GM18867 (cell line): Measurements from ENCODE around the gene POU2AF2.
"Not testable (repeated sequence)": the region's sequence is repeated elsewhere in the genome, so short reads cannot be mapped to it uniquely, and the experiment has no call there.

ENCODE experiments used
- ATAC-seq: cut with Tn5 transposase; IDR thresholded peaks from one replicate; pipeline ENCODE4 v1.9.1; 2021; ENCODE audit warnings: mild to moderate bottlenecking, moderate library complexity; ENCODE audit not compliant: unreplicated experiment

Gene POU2AF2

DNA sequence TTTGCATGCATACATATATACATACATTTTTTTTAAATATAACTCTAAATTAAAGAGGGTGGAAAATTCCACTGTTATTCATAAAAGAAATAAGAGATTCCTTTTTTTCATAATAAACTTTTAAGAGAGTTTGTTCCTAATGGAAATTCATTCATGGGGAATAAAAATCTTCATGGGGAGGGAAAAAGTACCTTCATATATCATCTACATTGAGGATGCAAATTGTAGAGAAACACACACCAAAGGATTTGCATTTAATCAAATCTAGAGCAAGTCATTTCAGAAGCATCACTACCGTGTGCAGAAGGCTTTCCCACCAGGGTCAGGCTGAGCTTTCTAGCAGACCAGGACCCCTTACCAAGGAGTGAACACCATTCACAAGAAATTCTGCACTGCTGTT lies at the start of gene POU2AF2:
POU2AF2 (plus strand) TSS at position 301 of the 400 bp plus-strand sequence. CDS start 129 bp downstream, outside the sequence.
- no peak for ATAC-seq

- no peak for ATAC-seq
These were observed 45.5 kb upstream of the POU2AF2 start for GRCh38 chr11:111200010-111200534.

DNA sequence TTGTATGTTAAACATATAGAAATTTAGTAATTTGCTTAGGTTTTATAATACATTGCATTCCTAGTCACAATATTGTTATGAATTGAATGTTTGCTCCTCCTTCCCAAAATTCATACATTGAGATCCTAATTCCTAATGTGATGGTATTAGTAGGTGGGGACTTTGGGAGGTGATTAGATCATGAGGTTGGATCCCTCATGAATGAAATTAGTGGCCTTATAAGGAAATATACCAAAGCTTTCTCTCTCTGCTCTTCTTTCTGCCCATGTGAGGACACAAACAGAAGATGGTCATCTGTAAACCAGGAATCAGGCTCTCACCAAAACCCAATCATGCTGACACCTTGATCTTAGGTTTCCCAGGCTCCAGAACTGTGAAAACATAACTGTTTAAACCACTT lies 41.3 kb upstream of the POU2AF2 start:
- ATAC-seq = no peak

GRCh38 chr11:111205632-111206385 lies 39.7 kb upstream of the POU2AF2 start:
- ATAC-seq = no peak

GRCh38 chr11:111206472-111206871 lies 39.1 kb upstream of the POU2AF2 start:
- no peak for ATAC-seq

GRCh38 chr11:111207213-111207612 lies 38.3 kb upstream of the POU2AF2 start:
- ATAC-seq = no peak

GRCh38 chr11:111209543-111210355 lies 35.8 kb upstream of the POU2AF2 start:
- ATAC-seq = no peak

- ATAC-seq = no peak
These were observed 32.3 kb upstream of the POU2AF2 start for GRCh38 chr11:111213256-111213655.

DNA sequence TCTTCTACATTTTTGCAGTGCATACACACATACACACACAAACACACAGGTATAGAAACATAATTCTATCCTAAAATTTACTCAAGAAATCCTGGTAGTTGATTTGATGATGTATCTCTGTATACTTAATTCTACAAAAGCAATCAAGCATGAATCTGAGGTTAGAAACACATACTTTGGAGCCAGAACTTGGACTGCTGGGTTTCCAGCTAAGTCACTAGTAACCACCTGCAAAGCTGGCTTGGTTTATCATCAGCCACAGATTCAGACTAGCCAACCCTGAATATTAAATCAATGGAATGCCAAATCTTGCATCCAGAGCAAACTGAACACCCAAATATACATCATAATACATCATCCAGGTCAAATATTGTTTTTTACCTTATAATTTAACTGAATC lies 24.8 kb upstream of the POU2AF2 start:
- ATAC-seq = no peak

DNA sequence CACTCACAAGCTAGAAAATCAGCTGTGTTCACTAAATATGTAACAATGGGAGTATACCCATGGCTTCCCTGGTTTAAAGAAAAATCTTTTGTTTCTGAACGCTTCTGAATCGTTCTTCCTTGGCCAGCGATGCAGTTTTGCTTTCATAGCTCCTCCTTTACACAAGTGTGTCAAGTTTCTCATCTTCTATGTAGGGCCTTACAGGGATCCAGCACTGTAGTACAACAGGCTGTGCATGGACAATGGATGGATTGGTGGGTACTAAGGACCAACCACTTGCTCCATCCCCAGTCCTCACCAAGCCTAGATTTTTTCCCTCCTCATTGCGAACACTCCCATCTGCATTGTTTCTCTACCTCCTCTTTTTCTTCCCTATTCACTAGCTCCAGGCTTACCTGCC lies 24.3 kb upstream of the POU2AF2 start:
- no peak for ATAC-seq

GRCh38 chr11:111221936-111222335 lies 23.6 kb upstream of the POU2AF2 start:
- not testable (repeated sequence) for ATAC-seq

GRCh38 chr11:111222821-111223455 lies 22.6 kb upstream of the POU2AF2 start:
- not testable (repeated sequence) for ATAC-seq

DNA sequence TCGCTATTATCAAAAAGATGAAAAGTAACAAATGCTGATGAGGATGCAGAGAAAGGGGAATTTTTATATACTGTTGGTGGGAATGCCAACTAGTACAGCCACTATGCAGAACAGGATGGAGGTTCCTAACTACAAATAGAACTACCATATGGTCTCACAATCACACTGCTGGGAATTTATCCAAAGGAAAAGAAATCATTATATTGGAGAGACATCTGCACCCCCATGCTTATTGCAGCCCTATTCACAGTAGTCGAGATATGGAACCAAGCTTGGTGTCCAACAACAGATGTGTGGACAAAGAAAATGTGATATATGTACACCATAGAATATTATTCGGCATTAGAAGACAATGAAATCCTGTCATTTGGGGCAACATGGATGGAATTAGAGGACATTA lies 19.6 kb upstream of the POU2AF2 start:
- no peak for ATAC-seq

DNA sequence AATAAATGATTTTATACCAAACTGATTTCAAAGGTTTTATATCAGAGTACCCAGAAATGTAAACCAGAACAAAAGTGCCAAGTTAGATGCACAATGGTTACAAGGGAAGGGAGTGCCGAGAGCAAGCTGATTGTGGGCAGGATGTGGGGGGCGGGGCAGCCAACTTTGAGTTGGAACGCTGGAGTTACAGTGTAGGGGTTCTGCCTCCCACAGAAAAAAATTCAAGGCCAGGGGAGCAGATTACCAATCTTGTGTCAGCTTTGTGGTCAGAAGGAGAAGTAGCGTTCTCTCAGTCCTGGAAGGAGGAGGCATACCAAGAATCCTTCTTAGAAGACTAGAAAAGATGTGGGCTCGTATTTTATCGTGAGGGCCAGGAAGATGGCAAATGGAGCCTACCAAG lies 15.9 kb upstream of the POU2AF2 start:
- no peak for ATAC-seq

DNA sequence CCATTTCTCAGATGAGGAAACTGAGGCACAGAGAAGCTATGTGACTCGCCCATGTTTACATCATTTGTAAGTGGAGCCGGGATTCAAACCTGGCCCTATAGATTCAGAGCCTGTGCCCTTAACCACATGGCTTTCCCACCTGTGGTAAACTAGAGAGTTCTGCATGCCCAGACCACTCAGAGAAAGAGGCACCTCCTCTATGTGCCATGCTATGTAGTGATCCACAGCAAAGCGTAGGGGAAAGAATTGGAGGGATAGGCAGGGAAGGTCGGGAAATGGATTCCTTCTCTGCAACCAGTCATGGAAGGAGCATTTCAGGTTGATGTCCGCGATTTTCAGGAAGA lies 15.4 kb upstream of the POU2AF2 start:
- no peak for ATAC-seq

DNA sequence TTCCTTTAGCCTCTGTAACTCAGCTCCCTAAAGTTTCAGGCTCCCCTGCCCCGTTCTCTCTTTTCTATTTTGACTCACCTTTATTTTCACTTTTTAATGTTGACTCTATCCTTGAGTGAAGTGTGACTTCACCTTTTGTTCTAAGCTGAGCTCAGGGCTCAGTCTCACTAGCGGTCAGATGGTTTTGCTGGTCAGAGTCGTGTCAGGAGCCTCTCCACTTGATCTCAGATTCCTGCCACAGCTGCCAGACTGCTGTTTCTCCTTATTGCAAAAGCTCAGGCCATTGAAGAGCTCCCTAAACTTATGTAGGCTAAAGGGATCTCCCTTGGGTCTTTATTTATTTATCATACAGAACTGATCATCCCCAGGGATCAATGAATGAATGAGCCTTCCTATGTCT lies 13.7 kb upstream of the POU2AF2 start:
- no peak for ATAC-seq

DNA sequence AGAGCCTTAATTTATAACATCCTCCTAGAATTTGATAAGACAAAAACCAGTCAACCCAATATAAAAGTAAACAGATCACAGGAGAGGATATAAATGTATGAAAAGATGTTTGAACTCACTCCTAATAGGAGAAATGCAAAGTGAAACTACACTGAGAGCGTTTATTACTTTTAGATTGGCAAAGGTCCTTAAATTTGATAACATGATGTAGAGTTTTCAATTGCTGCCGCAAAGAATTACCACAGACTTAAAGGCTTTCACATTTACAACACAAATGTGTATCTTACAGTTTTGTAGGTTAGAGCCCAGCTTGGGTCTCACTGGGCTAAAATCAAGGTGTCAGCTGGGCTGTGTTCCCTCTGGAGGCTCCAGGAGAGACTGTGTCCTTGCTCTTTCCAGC lies 9.1 kb upstream of the POU2AF2 start:
- ATAC-seq = no peak

- ATAC-seq = no peak
These were observed 7.6 kb upstream of the POU2AF2 start for GRCh38 chr11:111237926-111238325.

DNA sequence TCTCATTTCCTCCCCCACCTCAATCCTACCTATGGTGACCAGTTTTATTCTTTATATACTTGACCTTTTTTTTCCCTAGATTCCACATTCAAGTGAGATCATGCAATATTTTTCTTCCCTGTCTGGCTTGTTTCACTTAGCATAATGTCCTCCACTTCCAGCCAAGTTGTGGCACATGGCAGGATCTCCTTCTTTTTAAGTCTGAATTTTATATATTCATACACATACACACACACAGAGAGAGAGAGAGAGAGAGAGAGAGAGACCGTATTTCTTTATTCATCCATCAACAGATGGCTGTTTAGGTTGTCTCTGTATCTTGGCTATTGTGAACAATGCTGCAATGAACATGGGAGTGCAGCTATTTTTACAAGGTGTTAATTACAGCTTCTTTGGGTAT lies 1.4 kb downstream of the POU2AF2 start:
- ATAC-seq = no peak

DNA sequence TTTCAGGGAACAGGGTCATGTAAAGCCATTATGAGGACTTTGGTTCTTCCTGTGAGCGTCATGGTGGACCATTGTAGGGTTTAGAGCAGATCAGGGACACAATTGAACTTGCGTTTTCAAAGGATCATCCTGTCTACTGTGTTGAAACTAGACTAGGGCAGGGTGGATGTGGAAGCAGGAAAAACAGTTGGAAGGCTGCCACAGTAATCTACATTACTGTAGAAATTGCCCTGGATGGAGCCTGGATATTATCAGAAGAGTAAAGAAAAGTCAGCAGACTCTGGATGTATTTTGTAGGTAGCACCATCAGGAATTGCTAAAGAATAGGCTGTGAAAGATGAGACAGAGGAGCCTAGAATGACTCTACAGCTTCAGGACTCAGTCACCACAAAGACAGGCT lies 5.4 kb downstream of the POU2AF2 start:
- ATAC-seq = no peak

DNA sequence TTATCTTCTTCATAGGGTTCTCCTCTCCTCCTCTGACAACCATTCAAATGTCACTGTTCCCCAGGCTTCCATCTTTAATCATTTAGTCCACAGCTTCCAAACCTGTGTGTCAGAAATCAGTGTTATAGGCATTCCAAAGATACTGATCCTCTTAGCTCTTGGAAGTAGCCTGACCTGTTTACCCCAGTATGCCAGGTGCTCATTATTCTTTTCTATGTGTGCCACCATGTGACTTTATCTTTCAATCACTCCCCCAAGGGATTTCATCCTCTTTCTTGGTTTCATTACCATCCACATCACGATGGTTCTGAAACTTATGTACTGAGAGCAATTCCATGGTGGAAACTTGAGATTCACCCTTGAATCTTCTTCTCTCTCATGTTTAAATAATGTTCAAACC lies 7.6 kb downstream of the POU2AF2 start:
- no peak for ATAC-seq

DNA sequence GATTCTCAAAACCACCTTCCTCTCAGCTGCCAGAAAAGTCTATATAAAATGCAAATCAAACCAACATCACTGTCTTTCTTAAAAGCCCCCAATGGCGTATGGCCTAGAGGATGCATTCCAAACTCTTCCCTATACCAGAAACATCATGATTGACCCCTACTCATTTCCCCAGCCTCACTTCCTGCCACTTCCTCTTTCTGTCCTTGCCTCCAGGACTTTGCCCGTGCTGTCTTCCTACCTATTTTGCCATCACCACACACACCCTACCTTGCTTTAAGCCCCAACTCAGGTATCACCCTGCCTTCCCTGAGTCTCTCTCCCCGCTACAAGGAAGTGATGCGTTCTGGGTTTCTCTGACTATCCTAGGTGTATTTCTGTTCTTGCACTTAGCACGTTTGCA lies 8.1 kb downstream of the POU2AF2 start:
- ATAC-seq = no peak
